Stimulated activated naive CD8-positive, alpha-beta T cell treated with anti-CD3 and anti-CD28 coated beads, Interleukin-15, Interleukin-2, amounts not matched to agents 100 ng/mL and 50 ng/mL, for 24 hours (primary cell): ENCODE data around the gene GRK5.

Source experiments
- H3K27ac Mint-ChIP-seq: one replicate; pipeline ENCODE4 v1.8.0; 2021; ENCODE audit warnings: mild to moderate bottlenecking, mixed read lengths
- H3K27me3 Mint-ChIP-seq: one replicate; pipeline ENCODE4 v1.8.0; 2021; ENCODE audit warnings: mixed read lengths
- H3K36me3 Mint-ChIP-seq: one replicate; pipeline ENCODE4 v1.8.0; 2021; ENCODE audit warnings: low read depth, mixed read lengths
- H3K4me1 Mint-ChIP-seq: one replicate; pipeline ENCODE4 v1.8.0; 2021; ENCODE audit warnings: low read depth, mixed read lengths
- H3K4me3 Mint-ChIP-seq: one replicate; pipeline ENCODE4 v1.8.0; 2021; ENCODE audit warnings: mild to moderate bottlenecking, mixed read lengths
- H3K9me3 Mint-ChIP-seq: one replicate; pipeline ENCODE4 v1.8.0; 2021; ENCODE audit warnings: mixed read lengths

The GRK5 gene

GRCh38 chr10:119383174-119383856, 175.9 kb downstream of the GRK5 start:
- Mint-ChIP-seq H3K4me1 (peaks cover 20% of the 10 kb centered on the region), H3K9me3 (no peaks in the 10 kb centered on the region), H3K27me3 (no peaks in the 10 kb centered on the region), H3K27ac (no peak overlapping the region), H3K36me3 (peaks cover 46% of the 10 kb centered on the region), H3K4me3 (no peak overlapping the region)

- Mint-ChIP-seq H3K4me3 (no peak overlapping the region), H3K27ac (no peak overlapping the region)
These were observed 176.8 kb downstream of the GRK5 start for GRCh38 chr10:119384127-119384526.

GRCh38 chr10:119386666-119387065, 179.3 kb downstream of the GRK5 start:
- no peak overlapping the region for H3K27ac Mint-ChIP-seq
- peaks cover 17% of the 10 kb centered on the region for H3K4me1 Mint-ChIP-seq
- no peaks in the 10 kb centered on the region for H3K9me3 Mint-ChIP-seq
- peaks cover 36% of the 10 kb centered on the region for H3K36me3 Mint-ChIP-seq
- no peaks in the 10 kb centered on the region for H3K27me3 Mint-ChIP-seq
- H3K4me3 Mint-ChIP-seq: no peak overlapping the region

More at GRCh38 chr10:119384127-119384526, 176.8 kb downstream of the GRK5 start:
- no peaks in the 10 kb centered on the region for H3K27me3 Mint-ChIP-seq
- H3K4me1 Mint-ChIP-seq: peaks cover 20% of the 10 kb centered on the region
- peaks cover 50% of the 10 kb centered on the region for H3K36me3 Mint-ChIP-seq
- H3K9me3 Mint-ChIP-seq: no peaks in the 10 kb centered on the region

- Mint-ChIP-seq H3K4me1 (peaks cover 19% of the 10 kb centered on the region), H3K4me3 (no peak overlapping the region), H3K36me3 (peaks cover 28% of the 10 kb centered on the region), H3K9me3 (no peaks in the 10 kb centered on the region), H3K27me3 (no peaks in the 10 kb centered on the region), H3K27ac (no peak overlapping the region)
These were observed 181.5 kb downstream of the GRK5 start for GRCh38 chr10:119388849-119389345.

- Mint-ChIP-seq H3K4me3 (no peak overlapping the region), H3K27me3 (no peaks in the 10 kb centered on the region), H3K9me3 (no peaks in the 10 kb centered on the region), H3K36me3 (peaks cover 7% of the 10 kb centered on the region), H3K4me1 (peaks cover 35% of the 10 kb centered on the region), H3K27ac (no peak overlapping the region)
These were observed 184.3 kb downstream of the GRK5 start for GRCh38 chr10:119391440-119392251.

GRCh38 chr10:119393019-119393418, 185.6 kb downstream of the GRK5 start:
- no peaks in the 10 kb centered on the region for H3K27me3 Mint-ChIP-seq
- no peak overlapping the region for H3K27ac Mint-ChIP-seq
- no peak overlapping the region for H3K4me3 Mint-ChIP-seq
- no peaks in the 10 kb centered on the region for H3K9me3 Mint-ChIP-seq
- H3K4me1 Mint-ChIP-seq: peaks cover 38% of the 10 kb centered on the region
- H3K36me3 Mint-ChIP-seq: peaks cover 4% of the 10 kb centered on the region

- Mint-ChIP-seq H3K9me3 (no peaks in the 10 kb centered on the region), H3K27me3 (no peaks in the 10 kb centered on the region), H3K4me1 (peaks cover 38% of the 10 kb centered on the region), H3K4me3 (peak overlapping the region; percentile 32), H3K27ac (peak overlapping the region; percentile 91), H3K36me3 (peaks cover 4% of the 10 kb centered on the region)
These were observed 186.1 kb downstream of the GRK5 start for GRCh38 chr10:119393421-119393820.

- Mint-ChIP-seq H3K9me3 (no peaks in the 10 kb centered on the region), H3K27ac (peak overlapping the region; percentile 91), H3K27me3 (no peaks in the 10 kb centered on the region), H3K4me1 (peaks cover 38% of the 10 kb centered on the region), H3K36me3 (peaks cover under 1% of the 10 kb centered on the region), H3K4me3 (peak overlapping the region; percentile 32)
These were observed 186.5 kb downstream of the GRK5 start for GRCh38 chr10:119393845-119394244.

GRCh38 chr10:119394657-119395279, 187.4 kb downstream of the GRK5 start:
- Mint-ChIP-seq H3K4me1 (peaks cover 38% of the 10 kb centered on the region), H3K36me3 (peaks cover 5% of the 10 kb centered on the region), H3K9me3 (no peaks in the 10 kb centered on the region), H3K27me3 (no peaks in the 10 kb centered on the region), H3K4me3 (no peak overlapping the region), H3K27ac (no peak overlapping the region)

GRCh38 chr10:119395280-119396007, 188.1 kb downstream of the GRK5 start:
- H3K9me3 Mint-ChIP-seq: no peaks in the 10 kb centered on the region
- peaks cover 38% of the 10 kb centered on the region for H3K4me1 Mint-ChIP-seq
- H3K27me3 Mint-ChIP-seq: no peaks in the 10 kb centered on the region
- no peak overlapping the region for H3K4me3 Mint-ChIP-seq
- H3K36me3 Mint-ChIP-seq: peaks cover 10% of the 10 kb centered on the region
- H3K27ac Mint-ChIP-seq: no peak overlapping the region

GRCh38 chr10:119396008-119396708, 188.8 kb downstream of the GRK5 start:
- Mint-ChIP-seq H3K27me3 (no peaks in the 10 kb centered on the region), H3K4me3 (no peak overlapping the region), H3K4me1 (peaks cover 38% of the 10 kb centered on the region), H3K9me3 (no peaks in the 10 kb centered on the region), H3K36me3 (peaks cover 10% of the 10 kb centered on the region), H3K27ac (no peak overlapping the region)

GRCh38 chr10:119396709-119397071, 189.3 kb downstream of the GRK5 start:
- H3K36me3 Mint-ChIP-seq: peaks cover 11% of the 10 kb centered on the region
- no peak overlapping the region for H3K4me3 Mint-ChIP-seq
- no peaks in the 10 kb centered on the region for H3K27me3 Mint-ChIP-seq
- peaks cover 37% of the 10 kb centered on the region for H3K4me1 Mint-ChIP-seq
- no peaks in the 10 kb centered on the region for H3K9me3 Mint-ChIP-seq
- no peak overlapping the region for H3K27ac Mint-ChIP-seq

- no peaks in the 10 kb centered on the region for H3K9me3 Mint-ChIP-seq
- H3K4me3 Mint-ChIP-seq: no peak overlapping the region
- H3K27ac Mint-ChIP-seq: no peak overlapping the region
- H3K4me1 Mint-ChIP-seq: peaks cover 31% of the 10 kb centered on the region
- peaks cover 14% of the 10 kb centered on the region for H3K36me3 Mint-ChIP-seq
- no peaks in the 10 kb centered on the region for H3K27me3 Mint-ChIP-seq
These were observed 190.0 kb downstream of the GRK5 start for GRCh38 chr10:119397416-119397815.

- H3K4me3 Mint-ChIP-seq: no peak overlapping the region
- peaks cover 14% of the 10 kb centered on the region for H3K36me3 Mint-ChIP-seq
- no peaks in the 10 kb centered on the region for H3K27me3 Mint-ChIP-seq
- H3K9me3 Mint-ChIP-seq: no peaks in the 10 kb centered on the region
- no peak overlapping the region for H3K27ac Mint-ChIP-seq
- peaks cover 25% of the 10 kb centered on the region for H3K4me1 Mint-ChIP-seq
These were observed 191.6 kb downstream of the GRK5 start for GRCh38 chr10:119398996-119399395.
